Stimulated activated memory B cell treated with anti-CD40 and anti-IgM and Interleukin-4, amounts not matched to agents 10 μg/mL and 1 μg/mL and 100 μg/mL, for 72 hours (primary cell): ENCODE data around the gene TRIM50.
"Not testable (repeated sequence)": the region's sequence is repeated elsewhere in the genome, so short reads cannot be mapped to it uniquely, and the experiment has no call there.

ENCODE experiments used
- ATAC-seq: fragments of 150-1000 bp; cut with Tn5 transposase; 2 replicates; pipeline ENCODE4 v1.10.0; 2021
- H3K27ac Mint-ChIP-seq: one replicate; pipeline ENCODE4 v1.8.0; 2022; ENCODE audit warnings: mild to moderate bottlenecking, mixed read lengths
- H3K27me3 Mint-ChIP-seq: one replicate; pipeline ENCODE4 v1.8.0; 2022; ENCODE audit warnings: mixed read lengths
- H3K36me3 Mint-ChIP-seq: one replicate; pipeline ENCODE4 v1.8.0; 2022; ENCODE audit warnings: mixed read lengths
- H3K4me1 Mint-ChIP-seq: one replicate; pipeline ENCODE4 v1.8.0; 2022; ENCODE audit warnings: mixed read lengths
- H3K4me3 Mint-ChIP-seq: one replicate; pipeline ENCODE4 v1.8.0; 2022; ENCODE audit warnings: mild to moderate bottlenecking, moderate library complexity, mixed read lengths
- H3K9me3 Mint-ChIP-seq: one replicate; pipeline ENCODE4 v1.8.0; 2022; ENCODE audit warnings: mixed read lengths

The TRIM50 gene

DNA sequence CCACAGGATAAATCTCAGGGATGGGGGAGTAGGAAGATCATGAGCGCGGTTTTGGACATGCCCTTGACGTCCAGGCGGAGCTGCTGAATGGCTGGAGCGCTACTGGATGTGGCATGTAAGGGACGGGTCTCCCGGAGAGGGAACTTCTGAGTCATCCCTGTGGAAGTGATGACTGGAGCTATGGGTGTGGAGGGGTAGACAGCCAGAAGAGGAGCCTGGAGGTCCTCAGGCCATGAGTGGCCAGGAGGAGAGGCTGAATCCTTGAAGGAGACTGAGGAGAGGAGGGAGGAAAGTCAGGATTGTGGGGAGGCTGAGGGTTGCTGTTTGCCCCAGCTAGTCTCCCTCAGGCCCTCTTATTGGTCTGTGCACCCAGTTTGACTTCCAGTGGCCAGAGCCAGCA, 16.5 kb downstream of the TRIM50 start:
- peaks cover 30% of the 10 kb centered on the region for H3K4me1 Mint-ChIP-seq
- ATAC-seq, H3K9me3 Mint-ChIP-seq, H3K27ac Mint-ChIP-seq, H3K27me3 Mint-ChIP-seq, H3K4me3 Mint-ChIP-seq: not testable (repeated sequence)
- peaks cover 22% of the 10 kb centered on the region for H3K36me3 Mint-ChIP-seq

DNA sequence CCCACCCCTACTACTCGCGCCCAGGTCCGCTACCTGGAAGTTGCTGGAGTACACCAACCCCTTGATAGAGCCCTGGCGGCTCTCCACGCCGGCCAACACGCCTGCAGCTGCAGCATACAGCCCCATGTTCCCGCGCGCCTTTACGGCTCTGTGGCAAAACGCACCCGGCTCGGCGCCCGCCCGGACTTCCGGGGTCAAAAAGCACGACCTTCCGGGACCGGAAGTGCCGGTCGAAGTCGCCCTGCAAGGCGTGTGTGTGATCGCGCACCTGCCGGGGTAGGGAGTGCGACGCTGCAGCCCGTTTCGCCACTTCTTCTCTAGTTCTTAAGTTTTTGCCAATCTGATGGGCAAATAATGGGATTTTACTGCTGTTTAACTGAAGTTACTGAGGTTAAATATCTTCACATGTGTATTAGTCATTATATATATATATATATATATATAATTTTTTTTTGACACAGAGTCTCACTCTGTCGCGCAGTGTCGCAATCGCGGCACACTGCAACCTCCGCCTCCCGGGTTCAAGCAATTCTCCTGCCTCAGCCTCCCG, 19.1 kb downstream of the TRIM50 start, which contains the start of gene NSUN5:
TSS of gene NSUN5 (minus strand) at position 162 of the 550 bp plus-strand sequence. CDS start at position 126, 36 bp downstream.
- H3K27ac Mint-ChIP-seq = peak within 1 kb of the TSS; percentile 98
- H3K9me3 Mint-ChIP-seq = no peaks in the 10 kb centered on the region
- peaks cover 38% of the 10 kb centered on the region for H3K4me1 Mint-ChIP-seq
- H3K27me3 Mint-ChIP-seq = no peaks in the 10 kb centered on the region
- H3K4me3 Mint-ChIP-seq = peak within 1 kb of the TSS; percentile 100
- peak; percentile 98 for ATAC-seq
- H3K36me3 Mint-ChIP-seq = peaks cover 38% of the 10 kb centered on the region

- peak overlapping the region; percentile 98 for H3K27ac Mint-ChIP-seq
- peaks cover 38% of the 10 kb centered on the region for H3K4me1 Mint-ChIP-seq
- peak; percentile 63 for ATAC-seq
- H3K27me3 Mint-ChIP-seq = no peaks in the 10 kb centered on the region
- no peaks in the 10 kb centered on the region for H3K9me3 Mint-ChIP-seq
- peaks cover 43% of the 10 kb centered on the region for H3K36me3 Mint-ChIP-seq
- peak overlapping the region; percentile 100 for H3K4me3 Mint-ChIP-seq
Measured at GRCh38 chr7:73308074-73308664, 19.7 kb downstream of the TRIM50 start.

DNA sequence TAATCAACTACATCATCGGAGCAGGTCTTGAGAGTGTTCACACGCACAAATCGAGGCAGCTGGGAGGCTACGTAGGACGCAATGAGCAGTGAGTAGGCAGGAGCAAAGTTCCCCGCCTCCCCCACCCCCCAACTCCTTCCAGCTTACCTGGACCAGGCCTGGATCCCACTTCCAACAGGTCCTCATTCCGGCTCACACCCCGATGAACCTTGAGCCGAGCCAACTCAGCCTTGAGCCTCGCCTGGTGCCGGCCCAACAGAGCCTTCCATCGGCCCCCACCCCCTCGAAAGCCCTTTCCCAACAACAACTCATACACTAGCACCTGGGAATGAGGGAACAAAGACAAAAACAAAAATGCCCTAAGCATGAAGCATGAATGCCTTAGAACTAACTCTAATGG, 20.4 kb downstream of the TRIM50 start:
- H3K27me3 Mint-ChIP-seq = no peaks in the 10 kb centered on the region

GRCh38 chr7:73304612-73305387, 23.1 kb downstream of the TRIM50 start:
- ATAC-seq, H3K27ac Mint-ChIP-seq, H3K27me3 Mint-ChIP-seq, H3K9me3 Mint-ChIP-seq, H3K4me3 Mint-ChIP-seq: not testable (repeated sequence)
- Mint-ChIP-seq H3K4me1 (peaks cover 38% of the 10 kb centered on the region), H3K36me3 (peaks cover 46% of the 10 kb centered on the region)

More for the DNA sequence above, 20.4 kb downstream of the TRIM50 start:
- Mint-ChIP-seq H3K9me3 (no peaks in the 10 kb centered on the region), H3K4me3 (peak overlapping the region; percentile 100), H3K36me3 (peaks cover 46% of the 10 kb centered on the region), H3K4me1 (peaks cover 38% of the 10 kb centered on the region), H3K27ac (peak overlapping the region; percentile 98)
- ATAC-seq = no peak

- ATAC-seq = no peak
- H3K27ac Mint-ChIP-seq = no peak overlapping the region
- no peaks in the 10 kb centered on the region for H3K9me3 Mint-ChIP-seq
- no peaks in the 10 kb centered on the region for H3K27me3 Mint-ChIP-seq
- H3K36me3 Mint-ChIP-seq = peaks cover 46% of the 10 kb centered on the region
- peaks cover 33% of the 10 kb centered on the region for H3K4me1 Mint-ChIP-seq
- H3K4me3 Mint-ChIP-seq = no peak overlapping the region
Measured at GRCh38 chr7:73304071-73304470, 23.8 kb downstream of the TRIM50 start.

- Mint-ChIP-seq H3K4me3 (no peak overlapping the region), H3K27ac (no peak overlapping the region), H3K4me1 (peaks cover 28% of the 10 kb centered on the region), H3K36me3 (peaks cover 43% of the 10 kb centered on the region), H3K27me3 (no peaks in the 10 kb centered on the region), H3K9me3 (no peaks in the 10 kb centered on the region)
- no peak for ATAC-seq
Measured at GRCh38 chr7:73303546-73303945, 24.3 kb downstream of the TRIM50 start.

GRCh38 chr7:73302846-73303245, 25.0 kb downstream of the TRIM50 start:
- not testable (repeated sequence) for H3K4me3 Mint-ChIP-seq, H3K27me3 Mint-ChIP-seq, ATAC-seq, H3K9me3 Mint-ChIP-seq, H3K27ac Mint-ChIP-seq
- Mint-ChIP-seq H3K4me1 (peaks cover 22% of the 10 kb centered on the region), H3K36me3 (peaks cover 36% of the 10 kb centered on the region)

- H3K27me3 Mint-ChIP-seq, H3K4me3 Mint-ChIP-seq, H3K9me3 Mint-ChIP-seq, H3K4me1 Mint-ChIP-seq, H3K27ac Mint-ChIP-seq, ATAC-seq: not testable (repeated sequence)
- peaks cover 24% of the 10 kb centered on the region for H3K36me3 Mint-ChIP-seq
Measured at GRCh38 chr7:73301108-73301507, 26.8 kb downstream of the TRIM50 start.

- H3K36me3 Mint-ChIP-seq = peaks cover 16% of the 10 kb centered on the region
- H3K4me1 Mint-ChIP-seq, H3K27me3 Mint-ChIP-seq, H3K27ac Mint-ChIP-seq, H3K4me3 Mint-ChIP-seq, H3K9me3 Mint-ChIP-seq, ATAC-seq: not testable (repeated sequence)
Measured at GRCh38 chr7:73299812-73300211, 28.1 kb downstream of the TRIM50 start.

GRCh38 chr7:73297706-73298105, 30.2 kb downstream of the TRIM50 start:
- not testable (repeated sequence) for H3K36me3 Mint-ChIP-seq, H3K4me1 Mint-ChIP-seq, ATAC-seq, H3K27me3 Mint-ChIP-seq, H3K4me3 Mint-ChIP-seq, H3K9me3 Mint-ChIP-seq, H3K27ac Mint-ChIP-seq

GRCh38 chr7:73297235-73297634, 30.6 kb downstream of the TRIM50 start:
- H3K36me3 Mint-ChIP-seq, H3K27ac Mint-ChIP-seq, H3K4me1 Mint-ChIP-seq, H3K4me3 Mint-ChIP-seq, H3K27me3 Mint-ChIP-seq, ATAC-seq, H3K9me3 Mint-ChIP-seq: not testable (repeated sequence)

- H3K9me3 Mint-ChIP-seq, H3K27me3 Mint-ChIP-seq, H3K4me1 Mint-ChIP-seq, H3K4me3 Mint-ChIP-seq, H3K36me3 Mint-ChIP-seq, H3K27ac Mint-ChIP-seq, ATAC-seq: not testable (repeated sequence)
Measured at GRCh38 chr7:73277210-73277609, 50.7 kb downstream of the TRIM50 start.

- H3K27ac Mint-ChIP-seq = peak overlapping the region; percentile 55
- not testable (repeated sequence) for H3K36me3 Mint-ChIP-seq, H3K27me3 Mint-ChIP-seq, H3K4me1 Mint-ChIP-seq, H3K9me3 Mint-ChIP-seq, ATAC-seq, H3K4me3 Mint-ChIP-seq
Measured at GRCh38 chr7:73267813-73268212, 60.1 kb downstream of the TRIM50 start.

DNA sequence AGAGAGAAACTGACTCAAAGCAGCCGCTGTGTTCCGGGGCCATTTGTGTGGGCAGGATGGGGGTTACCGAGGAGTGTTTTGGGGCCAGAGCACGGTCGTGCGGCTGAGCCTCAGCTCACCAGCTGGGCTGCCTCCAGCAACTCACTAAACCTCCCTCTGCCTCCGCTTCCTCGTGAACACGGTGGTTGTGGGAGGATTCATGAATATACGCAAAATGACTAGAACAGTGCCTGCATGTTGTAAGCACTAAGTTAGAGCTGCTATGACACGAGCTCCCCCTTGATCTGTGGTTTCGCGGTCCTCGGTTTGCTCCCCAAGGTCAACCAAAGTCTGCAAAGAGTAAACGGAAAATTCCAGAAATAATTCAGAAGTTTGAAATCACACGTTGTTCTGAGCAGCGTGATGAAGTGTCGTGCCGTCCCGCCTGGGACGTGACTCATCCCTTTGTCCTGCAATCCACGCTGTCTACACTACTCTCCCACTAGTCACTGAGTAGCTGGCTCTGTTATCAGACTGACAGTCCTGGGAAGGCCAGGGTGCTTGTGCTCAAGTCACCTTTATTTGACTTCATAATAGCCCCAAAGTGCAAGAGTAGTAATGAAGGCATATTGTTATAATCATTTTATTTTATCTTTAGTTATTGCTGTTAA, 61.0 kb downstream of the TRIM50 start:
- H3K4me1 Mint-ChIP-seq = not testable (repeated sequence)

More for the DNA sequence above, 61.0 kb downstream of the TRIM50 start:
- H3K4me3 Mint-ChIP-seq, H3K27me3 Mint-ChIP-seq, H3K36me3 Mint-ChIP-seq, H3K27ac Mint-ChIP-seq, H3K9me3 Mint-ChIP-seq: not testable (repeated sequence)
- peak; percentile 92 for ATAC-seq
